ENCODE measurements around the gene OSBPL2.

- no peak for TF ChIP-seq CTCF (optimal IDR thresholded peaks at IDR 0.05 in 1 of 3, IDR thresholded peaks at IDR 0.05 in 1 of 3, conservative IDR thresholded peaks at IDR 0.05 in 1 of 3; ENCODE audit: extremely low read depth in 1 of 3, insufficient read depth in 2 of 3, low read length in 3 of 3)
- no peak for TF ChIP-seq EZH2 (IDR thresholded peaks at IDR 0.05; ENCODE audit: low read length)
These were observed 13.3 kb upstream of the OSBPL2 start for GRCh38 chr20:62225026-62225425.

Measured in keratinocyte (primary cell).